Measurements from ENCODE around the gene IKZF1.

GRCh38 chr7:50284296-50284695 is 20.2 kb upstream of the IKZF1 start:
- TF ChIP-seq CTCF (IDR thresholded peaks at IDR 0.05; ENCODE audit: borderline replicate concordance, extremely low read depth, low read length, poor library complexity, severe bottlenecking), result no peak
- TF ChIP-seq EZH2 (IDR thresholded peaks at IDR 0.05; ENCODE audit: borderline replicate concordance, low read depth, low read length, severe bottlenecking), result no peak

Data from DND-41 (cell line).